Activated CD8-positive, alpha-beta T cell treated with anti-CD3 and anti-CD28 coated beads for 36 hours (primary cell): ENCODE results near the gene TSC22D1. TPM values are rescaled to one million over a fixed set of nuclear protein-coding genes. Genes with fewer than 3 reads are reported as not detected.

Experiments
- ATAC-seq: fragments of 200-7000 bp; cut with Tn5 transposase; one replicate; pipeline ENCODE4 v1.10.0; 2021; ENCODE audit warnings: mild to moderate bottlenecking, moderate library complexity
- CTCF ChIA-PET: fragments of 350-600 bp; sonication (Branson Sonifier 250); formaldehyde crosslinking; loops from one replicate; lab custom pipeline; 2021; ENCODE audit warnings: antibody characterized with exemption; lab: Charles Lee
- POLR2A ChIA-PET: fragments of 350-600 bp; sonication (Branson Sonifier 250); formaldehyde crosslinking; loops from one replicate; lab custom pipeline; 2021; ENCODE audit warnings: antibody characterized with exemption; lab: Charles Lee
- DNase-seq: peaks from one replicate; pipeline ENCODE4 v3.0.0-alpha.2; 2020
- H3K27ac Mint-ChIP-seq: one replicate; pipeline ENCODE4 v1.8.0; 2021; ENCODE audit warnings: mild to moderate bottlenecking, mixed read lengths
- H3K27me3 Mint-ChIP-seq: one replicate; pipeline ENCODE4 v1.8.0; 2021; ENCODE audit warnings: mixed read lengths
- H3K36me3 Mint-ChIP-seq: one replicate; pipeline ENCODE4 v1.8.0; 2021; ENCODE audit warnings: low read depth, mixed read lengths
- H3K4me1 Mint-ChIP-seq: one replicate; pipeline ENCODE4 v1.8.0; 2021; ENCODE audit warnings: low read depth, mixed read lengths
- H3K4me3 Mint-ChIP-seq: one replicate; pipeline ENCODE4 v1.8.0; 2021; ENCODE audit warnings: mild to moderate bottlenecking, moderate library complexity, mixed read lengths
- H3K9me3 Mint-ChIP-seq: one replicate; pipeline ENCODE4 v1.8.0; 2021; ENCODE audit warnings: mixed read lengths
- CTCF ChIP-seq: fragments of 200-600 bp; IDR thresholded peaks from one replicate; pipeline ENCODE4 v1.8.0; 2022; ENCODE audit warnings: antibody characterized with exemption, mild to moderate bottlenecking
- intact Hi-C: fragments of 100-400 bp; cut with micrococcal nuclease; formaldehyde crosslinking; loops from one replicate; pipeline ENCODE4 v1.10.0; 2022
- total RNA-seq, 2 experiments: library from RNA; stranded (reverse); gene quantifications; one replicate each; pipeline ENCODE4 v1.2.3, GENCODE V29; 2021

TSC22D1 gene
- total RNA-seq, 2 experiments from 2014 or later: 7.6 to 9.6 TPM

- H3K4me3 Mint-ChIP-seq: no peak overlapping the region
- no peaks in the 10 kb centered on the region for H3K27me3 Mint-ChIP-seq
- no peak overlapping the region for H3K27ac Mint-ChIP-seq
- ChIA-PET POLR2A (no interaction called here), CTCF (interaction anchor here (1.0 to 1.5 kb wide), 3 partner anchors 9 to 77 kb away, joined by 3 to 7 read pairs (median 3); no protein-coding TSS in a partner anchor)
- TF ChIP-seq CTCF: no peak
- H3K9me3 Mint-ChIP-seq: peaks cover 12% of the 10 kb centered on the region
- no peak for DNase-seq
- peaks cover 14% of the 10 kb centered on the region for H3K36me3 Mint-ChIP-seq
- intact Hi-C loops: no loop called here
- ATAC-seq: no peak
- H3K4me1 Mint-ChIP-seq: peaks cover 11% of the 10 kb centered on the region
These were observed 78.3 kb downstream of the TSC22D1 start for GRCh38 chr13:44497801-44498200.

GRCh38 chr13:44493213-44493812 lies 82.8 kb downstream of the TSC22D1 start:
- no peak for ATAC-seq
- CTCF ChIA-PET: interaction anchor here (1.6 to 2.4 kb wide), 2 partner anchors 10 to 19 kb away, joined by 3 to 17 read pairs; no protein-coding TSS in a partner anchor

GRCh38 chr13:44489751-44490150 lies 86.4 kb downstream of the TSC22D1 start:
- no peak for ATAC-seq
- peaks cover 11% of the 10 kb centered on the region for H3K4me1 Mint-ChIP-seq
- POLR2A ChIA-PET: interaction anchor here (0.6 kb wide), 1 partner anchor 456 kb away, joined by 3 read pairs; no protein-coding TSS in a partner anchor
- peaks cover 4% of the 10 kb centered on the region for H3K36me3 Mint-ChIP-seq
- H3K27me3 Mint-ChIP-seq: no peaks in the 10 kb centered on the region
- H3K4me3 Mint-ChIP-seq: no peak overlapping the region
- peaks cover 3% of the 10 kb centered on the region for H3K9me3 Mint-ChIP-seq
- intact Hi-C loops: loop anchor here (10.0 kb wide), 1 partner anchor 185 kb away; no protein-coding TSS in a partner anchor
- CTCF ChIA-PET: interaction anchor here (1.0 kb wide), 1 partner anchor 18 kb away, joined by 3 read pairs; no protein-coding TSS in a partner anchor
- TF ChIP-seq CTCF: no peak
- no peak for DNase-seq
- no peak overlapping the region for H3K27ac Mint-ChIP-seq

More at GRCh38 chr13:44493213-44493812, 82.8 kb downstream of the TSC22D1 start:
- H3K9me3 Mint-ChIP-seq: peaks cover 12% of the 10 kb centered on the region
- intact Hi-C loops: no loop called here
- no peak for TF ChIP-seq CTCF
- peaks cover 14% of the 10 kb centered on the region for H3K36me3 Mint-ChIP-seq
- POLR2A ChIA-PET: no interaction called here
- H3K4me3 Mint-ChIP-seq: no peak overlapping the region
- no peaks in the 10 kb centered on the region for H3K27me3 Mint-ChIP-seq
- DNase-seq: no peak
- no peak overlapping the region for H3K27ac Mint-ChIP-seq
- H3K4me1 Mint-ChIP-seq: peaks cover 12% of the 10 kb centered on the region

GRCh38 chr13:44487989-44488388 lies 88.1 kb downstream of the TSC22D1 start:
- POLR2A ChIA-PET: no interaction called here
- intact Hi-C loops: loop anchor here (10.0 kb wide), 1 partner anchor 187 kb away; no protein-coding TSS in a partner anchor

More at GRCh38 chr13:44487989-44488388, 88.1 kb downstream of the TSC22D1 start:
- Mint-ChIP-seq H3K27me3 (no peaks in the 10 kb centered on the region), H3K36me3 (no peaks in the 10 kb centered on the region), H3K4me1 (peaks cover 17% of the 10 kb centered on the region), H3K27ac (no peak overlapping the region), H3K4me3 (no peak overlapping the region), H3K9me3 (no peaks in the 10 kb centered on the region)
- ATAC-seq (no peak), DNase-seq (no peak)
- CTCF ChIA-PET: no interaction called here
- TF ChIP-seq CTCF: no peak
